ENCODE measurements around the gene WFIKKN2.
"Not testable (repeated sequence)": the region's sequence is repeated elsewhere in the genome, so short reads cannot be mapped to it uniquely, and the experiment has no call there.

The WFIKKN2 gene

DNA sequence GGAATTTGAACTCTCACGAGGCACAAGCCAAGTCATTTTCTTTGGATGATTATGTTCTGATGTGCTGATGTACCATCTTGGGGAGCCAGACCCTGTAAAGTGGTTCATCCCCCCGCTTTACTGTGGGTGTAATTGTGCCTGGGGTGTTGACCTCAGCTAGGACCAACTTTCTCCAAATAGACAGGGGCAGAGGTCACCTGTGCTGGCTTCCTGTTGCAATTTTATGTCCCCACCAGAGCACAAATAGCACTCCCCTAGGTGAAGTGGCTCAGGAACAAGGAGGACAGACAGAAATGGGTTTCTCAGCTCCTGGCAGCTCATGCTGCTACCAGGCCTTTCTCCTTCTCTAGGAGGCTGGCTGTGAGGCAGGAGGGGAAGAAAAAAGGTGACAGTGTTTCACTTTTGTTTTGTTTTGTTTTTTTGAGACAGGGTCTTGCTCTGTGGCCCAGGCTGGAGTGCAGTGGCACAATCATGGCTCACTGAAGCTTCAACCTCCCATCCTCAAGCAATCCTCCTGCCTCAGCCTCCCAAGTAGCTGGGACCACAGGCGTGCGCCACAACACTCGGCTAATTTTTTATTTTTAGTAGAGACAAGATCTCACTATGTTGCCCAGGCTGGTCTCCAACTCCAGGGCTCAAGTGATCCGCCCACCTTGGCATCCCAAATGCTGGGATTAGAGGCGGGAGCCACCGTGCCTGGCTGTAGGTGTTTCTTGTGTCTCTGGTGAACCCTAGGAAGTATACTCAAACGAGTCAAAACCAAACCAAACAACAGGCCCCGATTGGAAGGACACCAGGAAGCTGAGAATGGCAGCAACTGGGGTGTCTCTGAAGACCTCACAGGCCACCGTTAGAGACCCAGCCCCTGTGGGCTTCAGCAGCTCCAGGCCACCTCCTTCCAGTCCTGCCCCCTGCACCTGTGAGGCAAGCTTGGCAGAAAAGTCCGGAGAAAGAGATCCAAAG lies 32.5 kb upstream of the WFIKKN2 start:
- Histone ChIP-seq H3K36me3 (no peaks in the 10 kb centered on the region), H3K9me3 (no peaks in the 10 kb centered on the region), H3K4me3 (ENCODE audit: low read depth, low read length) (no peak overlapping the region), H3K4me1 (no peaks in the 10 kb centered on the region), H3K27me3 (no peaks in the 10 kb centered on the region)
- DNase-seq = no peak
- TF ChIP-seq, protein P1, sequence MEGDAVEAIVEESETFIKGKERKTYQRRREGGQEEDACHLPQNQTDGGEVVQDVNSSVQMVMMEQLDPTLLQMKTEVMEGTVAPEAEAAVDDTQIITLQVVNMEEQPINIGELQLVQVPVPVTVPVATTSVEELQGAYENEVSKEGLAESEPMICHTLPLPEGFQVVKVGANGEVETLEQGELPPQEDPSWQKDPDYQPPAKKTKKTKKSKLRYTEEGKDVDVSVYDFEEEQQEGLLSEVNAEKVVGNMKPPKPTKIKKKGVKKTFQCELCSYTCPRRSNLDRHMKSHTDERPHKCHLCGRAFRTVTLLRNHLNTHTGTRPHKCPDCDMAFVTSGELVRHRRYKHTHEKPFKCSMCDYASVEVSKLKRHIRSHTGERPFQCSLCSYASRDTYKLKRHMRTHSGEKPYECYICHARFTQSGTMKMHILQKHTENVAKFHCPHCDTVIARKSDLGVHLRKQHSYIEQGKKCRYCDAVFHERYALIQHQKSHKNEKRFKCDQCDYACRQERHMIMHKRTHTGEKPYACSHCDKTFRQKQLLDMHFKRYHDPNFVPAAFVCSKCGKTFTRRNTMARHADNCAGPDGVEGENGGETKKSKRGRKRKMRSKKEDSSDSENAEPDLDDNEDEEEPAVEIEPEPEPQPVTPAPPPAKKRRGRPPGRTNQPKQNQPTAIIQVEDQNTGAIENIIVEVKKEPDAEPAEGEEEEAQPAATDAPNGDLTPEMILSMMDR (IDR thresholded peaks at IDR 0.05; ENCODE audit: low read depth, low read length) = no peak

DNA sequence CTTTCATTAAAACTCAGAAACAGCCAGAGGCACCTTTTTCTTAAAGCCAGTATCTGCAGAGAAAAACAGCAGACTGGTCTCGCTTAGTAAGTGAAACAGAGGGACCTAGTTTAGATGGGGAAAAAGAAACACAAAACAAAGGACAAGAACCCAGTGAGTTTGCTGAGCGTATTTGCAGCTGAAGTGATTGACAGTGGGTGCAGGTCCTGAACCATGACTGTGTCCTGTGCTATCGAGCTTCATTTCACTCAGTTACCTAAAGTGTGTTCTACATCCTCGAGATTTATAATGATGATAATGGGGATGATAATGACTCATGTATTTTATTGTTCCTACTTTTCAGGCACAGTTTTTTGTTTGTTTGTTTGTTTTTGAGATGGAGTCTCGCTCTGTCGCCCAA lies 31.7 kb upstream of the WFIKKN2 start:
- Histone ChIP-seq H3K4me3 (ENCODE audit: low read depth, low read length) (no peak overlapping the region), H3K36me3 (no peaks in the 10 kb centered on the region)
- no peak for DNase-seq

DNA sequence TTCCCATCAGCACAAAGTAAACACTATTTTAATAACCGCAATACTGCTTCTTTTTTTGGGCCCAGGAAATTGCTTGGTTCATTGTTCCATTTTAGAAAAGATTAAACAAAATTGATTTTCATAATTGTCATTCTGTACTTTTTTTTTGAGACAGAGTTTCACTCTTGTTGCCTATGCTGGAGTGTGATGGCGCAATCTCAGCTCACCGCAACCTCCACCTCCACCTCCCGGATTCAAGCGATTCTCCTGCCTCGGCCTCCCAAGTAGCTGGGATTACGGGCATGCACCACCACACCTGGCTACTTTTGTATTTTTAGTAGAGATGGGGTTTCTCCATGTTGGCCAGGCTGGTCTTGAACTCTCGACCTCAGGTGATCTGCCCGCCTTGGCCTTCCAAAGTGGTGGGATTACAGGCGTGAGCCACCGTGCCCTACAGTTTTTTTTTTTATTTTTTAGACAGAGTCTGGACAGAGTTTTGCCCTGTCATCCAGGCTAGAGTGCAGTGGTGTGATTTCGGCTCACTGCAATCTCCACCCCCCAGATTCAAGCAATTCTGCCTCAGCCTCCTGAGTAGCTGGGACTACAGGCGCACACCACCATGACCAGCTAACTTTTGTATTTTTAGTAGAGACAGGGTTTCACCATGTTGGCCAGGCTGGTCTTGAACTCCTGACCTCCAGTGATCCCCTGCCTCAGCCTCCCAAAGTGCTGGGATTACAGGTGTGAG lies 30.5 kb upstream of the WFIKKN2 start:
- not testable (repeated sequence) for H3K27me3 ChIP-seq; H3K9me3 ChIP-seq; H3K4me1 ChIP-seq; H3K36me3 ChIP-seq; H3K4me3 ChIP-seq (ENCODE audit: low read depth, low read length); DNase-seq

More for the DNA sequence above, 31.7 kb upstream of the WFIKKN2 start:
- no peaks in the 10 kb centered on the region for H3K9me3 ChIP-seq
- H3K4me1 ChIP-seq = no peaks in the 10 kb centered on the region
- no peaks in the 10 kb centered on the region for H3K27me3 ChIP-seq
- TF ChIP-seq, protein P1 (IDR thresholded peaks at IDR 0.05; ENCODE audit: low read depth, low read length) = no peak

DNA sequence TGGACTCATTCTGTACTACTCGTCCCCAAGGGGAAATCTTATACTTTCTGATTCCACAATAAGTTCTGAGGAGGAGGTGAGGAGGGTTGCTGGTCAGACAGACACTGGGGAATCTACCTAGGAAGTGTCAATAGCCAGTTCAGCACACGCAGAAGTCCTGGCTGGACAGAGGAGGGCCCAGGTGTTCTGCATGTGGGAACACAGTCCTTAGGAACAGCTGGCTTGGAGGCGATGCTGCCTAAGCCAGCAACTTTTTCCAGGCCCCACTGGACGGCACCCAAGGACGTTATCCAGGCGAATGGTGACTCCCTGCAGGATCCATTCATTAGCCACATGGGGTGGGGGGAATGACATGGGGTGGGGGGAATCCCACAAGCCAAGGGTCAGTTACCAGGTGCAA lies 29.9 kb upstream of the WFIKKN2 start:
- TF ChIP-seq, protein P1 (IDR thresholded peaks at IDR 0.05; ENCODE audit: low read depth, low read length) = no peak
- no peaks in the 10 kb centered on the region for H3K27me3 ChIP-seq
- H3K4me1 ChIP-seq = no peaks in the 10 kb centered on the region
- no peaks in the 10 kb centered on the region for H3K36me3 ChIP-seq
- DNase-seq = no peak
- no peak overlapping the region for H3K4me3 ChIP-seq (ENCODE audit: low read depth, low read length)
- H3K9me3 ChIP-seq = no peaks in the 10 kb centered on the region

DNA sequence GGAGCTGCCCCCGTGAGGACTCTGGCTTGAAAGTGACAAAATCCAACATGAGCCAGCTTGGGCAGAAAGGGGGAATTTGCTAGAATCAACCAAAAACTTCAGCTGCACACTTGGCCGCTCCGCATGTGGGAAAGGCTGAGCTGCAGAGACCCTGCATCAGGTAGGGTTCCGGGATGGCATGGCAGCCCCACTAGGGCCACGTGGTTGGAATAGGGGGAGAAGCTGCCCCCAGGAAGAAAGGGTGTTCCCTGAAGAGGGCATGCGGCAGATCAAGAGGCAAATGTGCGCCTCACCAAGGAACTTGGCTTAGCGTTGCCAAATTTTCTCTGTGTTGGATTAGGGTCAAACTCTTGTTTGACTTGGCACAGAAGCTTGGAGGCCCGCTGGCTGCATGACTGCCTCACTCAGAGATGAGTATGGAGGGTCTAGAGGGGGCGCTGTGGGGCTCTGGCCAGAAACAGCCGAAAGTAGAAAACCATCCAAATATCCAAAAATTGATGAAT lies 29.2 kb upstream of the WFIKKN2 start:
- Histone ChIP-seq H3K36me3 (no peaks in the 10 kb centered on the region), H3K9me3 (no peaks in the 10 kb centered on the region), H3K4me1 (no peaks in the 10 kb centered on the region), H3K4me3 (ENCODE audit: low read depth, low read length) (no peak overlapping the region), H3K27me3 (no peaks in the 10 kb centered on the region)
- no peak for DNase-seq
- TF ChIP-seq, protein P1 (IDR thresholded peaks at IDR 0.05; ENCODE audit: low read depth, low read length) = peak; percentile 24

DNA sequence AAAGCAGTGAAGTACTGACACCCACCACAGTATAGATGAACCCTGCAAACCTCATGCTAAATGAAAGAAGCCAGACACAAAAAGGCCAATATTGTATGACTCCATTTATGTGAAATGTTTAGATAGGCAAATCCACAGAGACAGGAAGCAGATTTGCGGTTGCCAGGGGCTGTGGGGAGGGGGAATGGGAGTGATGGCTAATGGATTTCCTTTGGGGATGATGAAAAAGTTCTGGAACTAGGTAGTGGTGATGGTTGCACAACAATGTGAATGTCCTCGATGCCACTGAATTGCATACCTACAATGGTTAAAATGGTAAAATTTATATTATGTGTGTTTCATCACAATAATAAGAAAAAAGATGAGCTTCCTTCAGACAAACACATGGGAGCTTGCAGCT lies 28.4 kb upstream of the WFIKKN2 start:
- TF ChIP-seq, protein P1 (IDR thresholded peaks at IDR 0.05; ENCODE audit: low read depth, low read length) = no peak
- Histone ChIP-seq H3K4me3 (ENCODE audit: low read depth, low read length) (no peak overlapping the region), H3K27me3 (no peaks in the 10 kb centered on the region), H3K4me1 (no peaks in the 10 kb centered on the region), H3K36me3 (no peaks in the 10 kb centered on the region), H3K9me3 (no peaks in the 10 kb centered on the region)
- no peak for DNase-seq
